ENCODE measurements around the gene EFCAB6.

- TF ChIP-seq FOXJ3 (CRISPR knock-in tag; IDR thresholded peaks at IDR 0.05; ENCODE audit: borderline replicate concordance) (no peak), NFYB (CRISPR knock-in tag; conservative IDR thresholded peaks at IDR 0.05; ENCODE audit: low read depth) (no peak), RORB (CRISPR knock-in tag; IDR thresholded peaks at IDR 0.05) (no peak), SMAD3 (CRISPR knock-in tag; IDR thresholded peaks at IDR 0.05; ENCODE audit: borderline replicate concordance) (no peak), SP1 (CRISPR knock-in tag; conservative IDR thresholded peaks at IDR 0.05) (no peak), E2F4 (CRISPR knock-in tag; IDR thresholded peaks at IDR 0.05; ENCODE audit: borderline replicate concordance, low read depth) (no peak), ZBTB21 (CRISPR knock-in tag; IDR thresholded peaks at IDR 0.05; ENCODE audit: borderline replicate concordance) (no peak)
- TF ChIP-seq, protein P1, sequence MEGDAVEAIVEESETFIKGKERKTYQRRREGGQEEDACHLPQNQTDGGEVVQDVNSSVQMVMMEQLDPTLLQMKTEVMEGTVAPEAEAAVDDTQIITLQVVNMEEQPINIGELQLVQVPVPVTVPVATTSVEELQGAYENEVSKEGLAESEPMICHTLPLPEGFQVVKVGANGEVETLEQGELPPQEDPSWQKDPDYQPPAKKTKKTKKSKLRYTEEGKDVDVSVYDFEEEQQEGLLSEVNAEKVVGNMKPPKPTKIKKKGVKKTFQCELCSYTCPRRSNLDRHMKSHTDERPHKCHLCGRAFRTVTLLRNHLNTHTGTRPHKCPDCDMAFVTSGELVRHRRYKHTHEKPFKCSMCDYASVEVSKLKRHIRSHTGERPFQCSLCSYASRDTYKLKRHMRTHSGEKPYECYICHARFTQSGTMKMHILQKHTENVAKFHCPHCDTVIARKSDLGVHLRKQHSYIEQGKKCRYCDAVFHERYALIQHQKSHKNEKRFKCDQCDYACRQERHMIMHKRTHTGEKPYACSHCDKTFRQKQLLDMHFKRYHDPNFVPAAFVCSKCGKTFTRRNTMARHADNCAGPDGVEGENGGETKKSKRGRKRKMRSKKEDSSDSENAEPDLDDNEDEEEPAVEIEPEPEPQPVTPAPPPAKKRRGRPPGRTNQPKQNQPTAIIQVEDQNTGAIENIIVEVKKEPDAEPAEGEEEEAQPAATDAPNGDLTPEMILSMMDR (IDR thresholded peaks at IDR 0.05): no peak
These were observed 285.9 kb downstream of the EFCAB6 start for GRCh38 chr22:43526117-43526655.
